Transverse colon (tissue), 4 donors: ENCODE measurements around the gene PARVA. TPM values are rescaled to one million over a fixed set of nuclear protein-coding genes. Genes with fewer than 3 reads are reported as not detected.

ENCODE experiments used
- DNase-seq: peaks from one replicate; pipeline ENCODE4 v3.0.0-alpha.2; 2019
- H3K27ac ChIP-seq, 4 donors: fragments of 200-600 bp; sonication (generic); 2 replicates each; pipeline ENCODE4 v1.5.1; 2016 to 2018; ENCODE audit warnings: inconsistent platforms in 4 of 4
- H3K27me3 ChIP-seq: fragments of 200-600 bp; sonication (generic); 2 replicates; pipeline ENCODE4 v1.5.1; 2017; ENCODE audit warnings: inconsistent platforms
- H3K36me3 ChIP-seq, 4 donors: fragments of 200-600 bp; sonication (generic); 2 replicates each; pipeline ENCODE4 v1.5.1; 2017 to 2019; ENCODE audit warnings: inconsistent platforms in 4 of 4
- H3K4me1 ChIP-seq, 4 donors: fragments of 200-600 bp; sonication (generic); 2 replicates each; pipeline ENCODE4 v1.5.1; 2017 to 2020; ENCODE audit warnings: inconsistent platforms in 4 of 4
- H3K4me3 ChIP-seq, 4 donors: fragments of 200-600 bp; sonication (generic); 1 replicate in 1 of 4; 2 replicates in 3 of 4; pipeline versions ENCODE4 v1.5.1 to v1.6.1; 2017 to 2019; ENCODE audit warnings: inconsistent platforms in 4 of 4
- H3K9me3 ChIP-seq, 2 donors: fragments of 200-600 bp; sonication (generic); 2 replicates each; pipeline ENCODE4 v1.5.1; 2017 to 2019; ENCODE audit warnings: inconsistent platforms in 2 of 2
- CTCF ChIP-seq, 5 experiments: fragments of 200-600 bp in 3 of 5; fragments of 450-650 bp in 2 of 5; sonication (generic) in 3 of 5; IDR thresholded peaks; 1 replicate in 2 of 5; 2 replicates in 3 of 5; pipeline ENCODE4 v1.5.1; 2016 to 2017; ENCODE audit warnings: antibody characterized with exemption in 5 of 5, inconsistent platforms in 3 of 5, mild to moderate bottlenecking in 2 of 5, moderate library complexity in 1 of 5
- EP300 ChIP-seq: sonication (generic); formaldehyde crosslinking; IDR thresholded peaks from one replicate; pipeline ENCODE4 v1.6.1; 2017; ENCODE audit warnings: antibody characterized with exemption, low read depth
- POLR2A ChIP-seq: fragments of 450-650 bp; IDR thresholded peaks from one replicate; pipeline ENCODE4 v1.6.1; 2016; ENCODE audit warnings: antibody characterized with exemption, mild to moderate bottlenecking, moderate library complexity
- POLR2AphosphoS5 ChIP-seq, 3 donors: sonication (generic); formaldehyde crosslinking; IDR thresholded peaks; one replicate each; pipeline ENCODE4 v1.6.1; 2016; ENCODE audit warnings: antibody characterized with exemption in 3 of 3
- WGBS, 2 donors: methylation state at CpG; one replicate each; pipeline ENCODE4 v1.1.5; 2018; ENCODE audit warnings: low coverage in 1 of 2; 5-methylcytosine and 5-hydroxymethylcytosine counted together
- in situ Hi-C, 4 donors: fragments of 200-750 bp; cut with MboI; loops; one replicate each; pipeline versions ENCODE4 v1.15.0 to v1.15.1; 2017; ENCODE audit warnings: low sequenced_read_pairs in 3 of 4, low pct_ligation_motif_present in 1 of 4, low pct_unique_long_range_greater_than_20kb in 1 of 4
- intact Hi-C: fragments of 100-400 bp; cut with DNase I; formaldehyde crosslinking; loops from one replicate; pipeline ENCODE4 v1.15.1; 2023; ENCODE audit warnings: low total_unique reads
- total RNA-seq, 4 donors: library from RNA; depleted of rRNA; stranded (reverse); fragments of >200 nt; gene quantifications; one replicate each; pipeline ENCODE4 v1.1.0, GENCODE V29; 2016

Gene PARVA
- total RNA-seq, 4 donors from 2014 or later, result 34.3 to 82.0 (median 45.1) TPM

GRCh38 chr11:12503039-12503484 lies 125.7 kb downstream of the PARVA start:
- Histone ChIP-seq H3K27ac (peak overlapping the region; percentile 29 to 59 (median 42)), H3K27me3 (no peaks in the 10 kb centered on the region), H3K4me1 (peaks cover 6 to 37% (median 20%) of the 10 kb centered on the region in 4 donors), H3K36me3 (peaks cover 0 to 7% (median 0%) of the 10 kb centered on the region in 4 donors), H3K4me3 (no peak overlapping the region), H3K9me3 (no peaks in the 10 kb centered on the region)
- in situ Hi-C loops, result no loop called here
- intact Hi-C loops, result no loop called here
- WGBS, 2 donors, result 56 to 58% methylated on average over 3 of the region's 3 CpGs
- no peak for DNase-seq
- no peak for TF ChIP-seq POLR2AphosphoS5 (IDR thresholded peaks at IDR 0.05)
- TF ChIP-seq CTCF (IDR thresholded peaks at IDR 0.05), result no peak
- TF ChIP-seq EP300, result no peak
- TF ChIP-seq POLR2A, result no peak

GRCh38 chr11:12503886-12504285 lies 126.5 kb downstream of the PARVA start:
- in situ Hi-C loops, result no loop called here

GRCh38 chr11:12505183-12505582 lies 127.8 kb downstream of the PARVA start:
- DNase-seq, result no peak
- WGBS, 2 donors, result 78% methylated on average over 2 of the region's 2 CpGs; no CpG with 5 or more reads in 1 of the 2 donors
- no peak overlapping the region for H3K4me3 ChIP-seq
- intact Hi-C loops (no loop called here), in situ Hi-C loops (no loop called here)
- no peaks in the 10 kb centered on the region for H3K36me3 ChIP-seq
- peak overlapping the region in 2 of 4 donors; percentile 30 to 57 for H3K27ac ChIP-seq
- H3K4me1 ChIP-seq, result peaks cover 6 to 37% (median 20%) of the 10 kb centered on the region in 4 donors
- no peaks in the 10 kb centered on the region for H3K27me3 ChIP-seq
- TF ChIP-seq CTCF (IDR thresholded peaks at IDR 0.05) (no peak), POLR2A (no peak), POLR2AphosphoS5 (IDR thresholded peaks at IDR 0.05) (no peak), EP300 (no peak)
- H3K9me3 ChIP-seq, result no peaks in the 10 kb centered on the region

More at GRCh38 chr11:12503886-12504285, 126.5 kb downstream of the PARVA start:
- no peak for DNase-seq
- intact Hi-C loops, result no loop called here
- Histone ChIP-seq H3K4me3 (no peak overlapping the region), H3K36me3 (peaks cover 0 to 7% (median 0%) of the 10 kb centered on the region in 4 donors), H3K27me3 (no peaks in the 10 kb centered on the region), H3K27ac (peak overlapping the region in 2 of 4 donors; percentile 32 to 59), H3K4me1 (peaks cover 6 to 37% (median 20%) of the 10 kb centered on the region in 4 donors), H3K9me3 (no peaks in the 10 kb centered on the region)
- no peak for TF ChIP-seq CTCF (IDR thresholded peaks at IDR 0.05)
- no peak for TF ChIP-seq POLR2AphosphoS5 (IDR thresholded peaks at IDR 0.05)
- no peak for TF ChIP-seq POLR2A
- TF ChIP-seq EP300, result no peak
- WGBS, 2 donors, result 57% methylated on average over 3 of the region's 3 CpGs; no CpG with 5 or more reads in 1 of the 2 donors

- TF ChIP-seq CTCF (IDR thresholded peaks at IDR 0.05) (no peak), EP300 (no peak), POLR2A (no peak), POLR2AphosphoS5 (IDR thresholded peaks at IDR 0.05) (no peak)
- no peaks in the 10 kb centered on the region for H3K36me3 ChIP-seq
- intact Hi-C loops, result no loop called here
- no peak for DNase-seq
- in situ Hi-C loops, result no loop called here
- H3K27ac ChIP-seq, result peak overlapping the region in 3 of 4 donors; percentile 57 to 69 (median 62)
- peaks cover 6 to 37% (median 20%) of the 10 kb centered on the region in 4 donors for H3K4me1 ChIP-seq
- no peaks in the 10 kb centered on the region for H3K27me3 ChIP-seq
- H3K4me3 ChIP-seq, result no peak overlapping the region
- no peaks in the 10 kb centered on the region for H3K9me3 ChIP-seq
Measured at GRCh38 chr11:12506404-12506921, 129.1 kb downstream of the PARVA start.
